Mammary epithelial cell (primary cell): Measurements from ENCODE around the gene SLC16A13.

Source experiments
- CTCF ChIP-seq, 2 donors: IDR thresholded peaks in 1 of 2; conservative IDR thresholded peaks in 1 of 2; 2 replicates each; pipeline ENCODE4 v1.5.1; 2011 to 2012; ENCODE audit warnings: inconsistent platforms in 2 of 2, low read length in 2 of 2, mild to moderate bottlenecking in 2 of 2, control low read depth in 1 of 2, low read depth in 1 of 2; ENCODE audit not compliant: insufficient read depth in 1 of 2; ENCODE audit errors: extremely low read depth in 1 of 2
- EZH2 ChIP-seq: IDR thresholded peaks from 2 replicates; pipeline ENCODE4 v1.6.1; 2012; ENCODE audit warnings: low read length, inconsistent platforms, borderline replicate concordance

GRCh38 chr17:7045492-7046126, 9.8 kb downstream of the SLC16A13 start:
- TF ChIP-seq CTCF (conservative IDR thresholded peaks at IDR 0.05 in 1 of 2, IDR thresholded peaks at IDR 0.05 in 1 of 2; ENCODE audit: extremely low read depth in 1 of 2, insufficient read depth in 1 of 2, low read depth in 1 of 2, low read length in 2 of 2) (peak; percentile 79 to 88), EZH2 (no peak)
